Upper lobe of left lung (tissue), 6 donors: ENCODE measurements around the gene PADI6. TPM values are rescaled to one million over a fixed set of nuclear protein-coding genes. Genes with fewer than 3 reads are reported as not detected.

Experiments
- ATAC-seq, 2 donors: fragments of 200-7000 bp; cut with Tn5 transposase; one replicate each; pipeline ENCODE4 v1.9.1; 2022; ENCODE audit warnings: mild to moderate bottlenecking in 2 of 2, moderate library complexity in 2 of 2; ENCODE audit not compliant: low FRiP score in 2 of 2
- DNase-seq, 2 donors: peaks; one replicate each; pipeline ENCODE4 v3.0.0-alpha.2; 2019 to 2020
- H3K27ac ChIP-seq, 4 donors: fragments of 200-600 bp; sonication (generic); one replicate each; pipeline ENCODE4 v1.5.1; 2016 to 2019
- H3K27me3 ChIP-seq, 4 donors: fragments of 200-600 bp; sonication (generic); one replicate each; pipeline ENCODE4 v1.5.1; 2017 to 2019
- H3K36me3 ChIP-seq, 4 donors: fragments of 200-600 bp; sonication (generic); one replicate each; pipeline ENCODE4 v1.5.1; 2016 to 2019
- H3K4me1 ChIP-seq, 4 donors: fragments of 200-600 bp; sonication (generic); one replicate each; pipeline ENCODE4 v1.5.1; 2018 to 2019
- H3K4me3 ChIP-seq, 4 donors: fragments of 200-600 bp; sonication (generic); one replicate each; pipeline ENCODE4 v1.5.1; 2017 to 2019; ENCODE audit warnings: mild to moderate bottlenecking in 2 of 4, moderate library complexity in 1 of 4
- H3K9me3 ChIP-seq, 4 donors: fragments of 200-600 bp; sonication (generic); one replicate each; pipeline ENCODE4 v1.5.1; 2018 to 2019
- EP300 ChIP-seq, 4 donors: sonication (generic); formaldehyde crosslinking; IDR thresholded peaks; one replicate each; pipeline ENCODE4 v1.5.1; 2017; ENCODE audit warnings: antibody characterized with exemption in 4 of 4, control low read depth in 2 of 4
- POLR2A ChIP-seq, 4 donors: fragments of 450-650 bp; IDR thresholded peaks; one replicate each; pipeline ENCODE4 v1.5.1; 2016 to 2017; ENCODE audit warnings: antibody characterized with exemption in 4 of 4, mild to moderate bottlenecking in 2 of 4
- POLR2AphosphoS5 ChIP-seq, 2 donors: sonication (generic); formaldehyde crosslinking; IDR thresholded peaks; one replicate each; pipeline ENCODE4 v1.5.1; 2017; ENCODE audit warnings: antibody characterized with exemption in 2 of 2
- WGBS, 2 donors: methylation state at CpG; one replicate each; pipeline ENCODE4 v1.1.5; 2017 to 2018; 5-methylcytosine and 5-hydroxymethylcytosine counted together
- total RNA-seq, 6 donors: library from RNA; depleted of rRNA in 4 of 6; stranded (reverse); fragments of >200 nt in 4 of 6; gene quantifications; one replicate each; pipeline versions ENCODE4 v1.1.0 to v1.2.1, GENCODE V29; 2016 to 2021
- TF ChIP-seq, protein P1 (sequence below), 6 experiments: fragments of 450-650 bp in 4 of 6; fragments of 200-600 bp in 2 of 6; sonication (generic) in 2 of 6; IDR thresholded peaks; one replicate each; pipeline ENCODE4 v1.5.1; 2016 to 2019; ENCODE audit warnings: antibody characterized with exemption in 6 of 6
- donor health status: DM: no; HTN: no; CAD: no; lungs with moderate emphysema.
- donor health status: DM: no; HTN: yes; CAD: no; lungs with severe emphysema.

PADI6 gene
- total RNA-seq, 6 donors from 2014 or later: not detected

DNA sequence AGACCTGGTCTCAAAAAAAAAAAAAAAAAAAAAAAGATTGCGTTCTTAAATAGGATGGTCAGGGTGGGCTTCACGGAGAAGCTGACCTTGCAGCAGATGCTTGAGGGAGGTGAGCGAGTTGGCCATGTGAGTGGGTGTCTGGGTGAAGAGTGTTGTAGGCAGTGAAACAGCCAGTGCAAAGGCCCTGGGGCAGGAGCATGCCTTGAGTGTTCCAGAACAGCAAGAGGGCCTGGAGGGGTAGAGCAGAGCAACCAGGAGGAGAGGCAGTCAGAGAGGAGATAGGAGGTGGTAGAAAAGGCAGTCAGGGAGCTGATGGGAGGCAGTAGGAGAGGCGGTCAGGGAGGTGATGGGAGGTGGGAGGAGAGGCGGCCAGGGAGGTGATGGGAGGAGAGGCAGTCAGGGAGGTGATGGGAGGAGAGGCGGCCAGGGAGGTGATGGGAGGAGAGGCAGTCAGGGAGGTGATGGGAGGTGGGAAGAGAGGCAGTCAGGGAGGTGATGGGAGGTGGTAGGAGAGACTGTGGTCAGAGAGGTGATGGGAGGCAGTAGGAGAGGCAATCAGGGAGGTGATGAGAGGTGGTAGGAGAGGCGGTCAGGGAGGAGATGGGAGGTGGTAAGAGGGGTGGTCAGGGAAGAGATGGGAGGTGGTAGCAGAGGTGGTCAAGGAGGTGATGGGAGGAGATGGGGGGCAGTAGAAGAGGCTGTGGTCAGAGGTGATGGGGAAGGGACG lies 20.2 kb upstream of the PADI6 start:
- DNase-seq (no peak), ATAC-seq (no peak)
- 67 to 77% methylated on average over 7 to 8 of the region's 8 CpGs for WGBS, 2 donors
- Histone ChIP-seq H3K27me3 (no peaks in the 10 kb centered on the region), H3K27ac (no peak overlapping the region), H3K4me1 (no peaks in the 10 kb centered on the region), H3K4me3 (no peak overlapping the region), H3K36me3 (no peaks in the 10 kb centered on the region), H3K9me3 (no peaks in the 10 kb centered on the region)
- TF ChIP-seq POLR2AphosphoS5 (IDR thresholded peaks at IDR 0.05): no peak
- TF ChIP-seq EP300 (IDR thresholded peaks at IDR 0.05): no peak
- TF ChIP-seq POLR2A (IDR thresholded peaks at IDR 0.05): no peak
- TF ChIP-seq, protein P1, sequence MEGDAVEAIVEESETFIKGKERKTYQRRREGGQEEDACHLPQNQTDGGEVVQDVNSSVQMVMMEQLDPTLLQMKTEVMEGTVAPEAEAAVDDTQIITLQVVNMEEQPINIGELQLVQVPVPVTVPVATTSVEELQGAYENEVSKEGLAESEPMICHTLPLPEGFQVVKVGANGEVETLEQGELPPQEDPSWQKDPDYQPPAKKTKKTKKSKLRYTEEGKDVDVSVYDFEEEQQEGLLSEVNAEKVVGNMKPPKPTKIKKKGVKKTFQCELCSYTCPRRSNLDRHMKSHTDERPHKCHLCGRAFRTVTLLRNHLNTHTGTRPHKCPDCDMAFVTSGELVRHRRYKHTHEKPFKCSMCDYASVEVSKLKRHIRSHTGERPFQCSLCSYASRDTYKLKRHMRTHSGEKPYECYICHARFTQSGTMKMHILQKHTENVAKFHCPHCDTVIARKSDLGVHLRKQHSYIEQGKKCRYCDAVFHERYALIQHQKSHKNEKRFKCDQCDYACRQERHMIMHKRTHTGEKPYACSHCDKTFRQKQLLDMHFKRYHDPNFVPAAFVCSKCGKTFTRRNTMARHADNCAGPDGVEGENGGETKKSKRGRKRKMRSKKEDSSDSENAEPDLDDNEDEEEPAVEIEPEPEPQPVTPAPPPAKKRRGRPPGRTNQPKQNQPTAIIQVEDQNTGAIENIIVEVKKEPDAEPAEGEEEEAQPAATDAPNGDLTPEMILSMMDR (IDR thresholded peaks at IDR 0.05): no peak

DNA sequence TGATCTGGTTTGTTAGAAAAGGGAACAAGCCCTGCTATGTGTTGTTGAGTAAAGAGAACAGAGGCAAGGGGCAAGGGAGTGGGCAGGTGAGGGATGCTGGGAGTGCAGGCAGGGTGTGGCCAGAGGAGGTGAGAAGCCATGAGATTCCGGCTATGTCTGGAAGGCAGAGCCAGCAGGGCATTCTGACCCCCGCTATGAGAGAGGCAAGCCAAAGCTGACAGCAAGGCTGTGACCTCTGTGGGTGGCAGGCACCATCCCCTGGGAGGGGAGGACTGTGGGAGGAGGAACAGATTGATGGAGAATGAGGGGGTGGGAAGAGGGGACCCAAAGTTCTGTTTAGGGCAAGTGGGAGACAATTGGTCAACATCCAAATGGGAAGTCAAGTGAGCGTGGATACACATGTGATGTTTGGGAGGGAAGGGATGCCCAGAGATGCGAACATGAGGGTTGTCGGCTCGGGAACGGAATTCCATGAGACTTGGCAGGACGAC lies 19.5 kb upstream of the PADI6 start:
- WGBS, 2 donors: 60 to 65% methylated on average over 8 of the region's 8 CpGs
- H3K27me3 ChIP-seq: no peaks in the 10 kb centered on the region

DNA sequence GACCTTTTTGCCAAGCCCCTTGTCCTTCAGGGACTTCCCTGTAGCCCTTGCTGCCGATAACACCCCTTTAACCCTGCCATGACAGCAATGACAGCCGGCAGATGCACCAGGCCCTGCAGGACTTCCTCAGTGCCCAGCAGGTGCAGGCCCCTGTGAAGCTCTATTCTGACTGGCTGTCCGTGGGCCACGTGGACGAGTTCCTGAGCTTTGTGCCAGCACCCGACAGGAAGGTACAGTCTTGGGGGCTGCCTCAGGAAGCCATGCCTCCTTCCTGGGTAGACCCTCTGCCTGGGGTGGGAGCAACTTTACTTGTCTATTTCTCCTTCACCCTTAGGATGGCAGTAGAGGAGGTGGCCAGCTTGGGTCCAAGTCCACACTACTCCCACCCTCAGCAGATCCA lies 16.1 kb upstream of the PADI6 start:
- no peak overlapping the region for H3K27ac ChIP-seq
- 48 to 50% methylated on average over 1 to 6 of the region's 6 CpGs for WGBS, 2 donors
- TF ChIP-seq EP300 (IDR thresholded peaks at IDR 0.05): no peak
- TF ChIP-seq POLR2A (IDR thresholded peaks at IDR 0.05): no peak
- TF ChIP-seq, protein P1 (IDR thresholded peaks at IDR 0.05): no peak
- no peak for TF ChIP-seq POLR2AphosphoS5 (IDR thresholded peaks at IDR 0.05)
- no peaks in the 10 kb centered on the region for H3K9me3 ChIP-seq
- no peaks in the 10 kb centered on the region for H3K27me3 ChIP-seq
- H3K4me3 ChIP-seq: no peak overlapping the region
- DNase-seq (no peak), ATAC-seq (no peak)
- no peaks in the 10 kb centered on the region for H3K36me3 ChIP-seq
- H3K4me1 ChIP-seq: no peaks in the 10 kb centered on the region

More for the DNA sequence above, 19.5 kb upstream of the PADI6 start:
- DNase-seq (no peak), ATAC-seq (no peak)
- no peaks in the 10 kb centered on the region for H3K9me3 ChIP-seq
- no peak overlapping the region for H3K27ac ChIP-seq
- H3K36me3 ChIP-seq: no peaks in the 10 kb centered on the region
- no peaks in the 10 kb centered on the region for H3K4me1 ChIP-seq
- TF ChIP-seq EP300 (IDR thresholded peaks at IDR 0.05) (no peak), POLR2AphosphoS5 (IDR thresholded peaks at IDR 0.05) (no peak), POLR2A (IDR thresholded peaks at IDR 0.05) (no peak)
- TF ChIP-seq, protein P1 (IDR thresholded peaks at IDR 0.05): no peak
- no peak overlapping the region for H3K4me3 ChIP-seq

DNA sequence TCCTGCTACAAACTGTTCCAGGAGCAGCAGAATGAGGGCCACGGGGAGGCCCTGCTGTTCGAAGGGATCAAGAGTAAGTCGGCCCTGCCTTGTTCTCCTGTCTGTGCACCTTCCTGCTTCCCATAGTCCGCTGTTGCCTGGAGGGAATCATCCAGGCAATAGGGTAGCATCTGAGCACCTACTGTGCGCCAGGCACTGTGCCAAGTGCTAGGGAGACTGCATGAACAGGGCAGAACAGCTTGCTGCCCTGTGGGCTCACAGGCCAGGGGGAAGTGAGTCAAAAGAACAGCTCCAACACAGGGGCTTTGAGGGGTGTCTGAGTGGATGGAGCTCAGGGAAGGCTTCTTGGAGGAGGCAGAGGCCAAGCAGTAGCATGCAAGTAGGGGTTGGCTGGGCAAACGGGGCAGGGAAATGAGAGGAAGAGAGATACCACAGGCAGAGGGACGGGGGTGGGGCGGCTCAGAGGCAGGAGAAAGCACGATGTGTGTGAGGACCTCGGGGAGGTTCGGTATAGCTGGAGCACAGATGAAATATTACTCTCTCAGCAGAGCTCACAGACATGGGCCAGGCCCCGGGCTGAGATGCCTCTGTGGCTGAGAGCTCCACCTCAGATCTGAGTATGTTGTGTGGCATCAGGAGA lies 15.5 kb upstream of the PADI6 start:
- no peak for TF ChIP-seq POLR2A (IDR thresholded peaks at IDR 0.05)
- TF ChIP-seq POLR2AphosphoS5 (IDR thresholded peaks at IDR 0.05): no peak
- TF ChIP-seq, protein P1 (IDR thresholded peaks at IDR 0.05): no peak
- no peak for TF ChIP-seq EP300 (IDR thresholded peaks at IDR 0.05)
- ATAC-seq: no peak
- Histone ChIP-seq H3K9me3 (no peaks in the 10 kb centered on the region), H3K27me3 (no peaks in the 10 kb centered on the region), H3K36me3 (no peaks in the 10 kb centered on the region), H3K27ac (no peak overlapping the region), H3K4me1 (no peaks in the 10 kb centered on the region), H3K4me3 (no peak overlapping the region)
- WGBS, 2 donors: 35 to 52% methylated on average over 7 to 11 of the region's 12 CpGs
- DNase-seq: no peak
